Stimulated activated CD4-positive, alpha-beta T cell treated with anti-CD3 and anti-CD28 coated beads, Interleukin-1b, Interleukin-23, amount 100 ng/mL, for 1 hour (primary cell): ENCODE data around the gene CDC42.

ENCODE experiments used
- DNase-seq, 2 donors: peaks; one replicate each; pipeline ENCODE4 v3.0.0-alpha.2; 2020; ENCODE audit warnings: low read depth in 2 of 2

Gene CDC42

DNA sequence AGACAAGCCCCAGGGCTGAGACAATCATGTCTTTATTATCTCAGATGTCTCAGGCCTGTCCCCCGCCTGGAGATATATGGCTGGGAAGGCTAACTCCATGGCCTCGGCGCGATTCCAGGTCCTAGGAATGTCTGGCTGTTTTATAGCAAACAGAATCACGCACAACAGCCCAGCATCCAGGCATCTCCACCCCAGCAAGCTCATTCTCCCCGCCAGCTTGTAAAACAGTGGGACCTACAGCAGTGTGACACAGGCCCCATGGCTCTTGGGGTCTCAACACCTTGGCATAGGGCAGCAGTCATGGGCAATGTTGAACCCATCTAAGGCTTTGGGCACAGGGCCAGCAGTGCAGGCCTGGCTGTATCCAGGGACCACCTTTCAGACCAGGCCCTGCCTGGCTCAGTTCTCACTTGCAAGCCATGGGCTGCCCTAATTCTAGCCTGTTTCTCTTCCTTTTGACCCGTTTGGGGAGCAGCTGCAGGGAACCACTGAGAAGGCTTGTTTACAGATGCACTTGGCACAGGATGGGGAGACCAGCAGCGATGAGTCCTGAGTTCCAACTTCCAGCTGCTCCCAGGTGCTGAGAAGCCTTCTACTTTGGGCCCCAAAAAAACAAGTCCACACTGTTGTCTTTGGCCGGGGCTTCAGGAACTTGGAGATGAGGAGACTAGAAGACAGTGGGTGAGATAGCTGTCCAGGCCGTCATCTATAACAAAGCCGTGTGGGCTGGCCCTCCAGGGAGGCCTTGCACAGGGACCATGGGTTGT is 56.0 kb downstream of the CDC42 start:
- no peak for DNase-seq

- DNase-seq, result no peak
Observed at GRCh38 chr1:22110016-22110415, 57.5 kb downstream of the CDC42 start.

DNA sequence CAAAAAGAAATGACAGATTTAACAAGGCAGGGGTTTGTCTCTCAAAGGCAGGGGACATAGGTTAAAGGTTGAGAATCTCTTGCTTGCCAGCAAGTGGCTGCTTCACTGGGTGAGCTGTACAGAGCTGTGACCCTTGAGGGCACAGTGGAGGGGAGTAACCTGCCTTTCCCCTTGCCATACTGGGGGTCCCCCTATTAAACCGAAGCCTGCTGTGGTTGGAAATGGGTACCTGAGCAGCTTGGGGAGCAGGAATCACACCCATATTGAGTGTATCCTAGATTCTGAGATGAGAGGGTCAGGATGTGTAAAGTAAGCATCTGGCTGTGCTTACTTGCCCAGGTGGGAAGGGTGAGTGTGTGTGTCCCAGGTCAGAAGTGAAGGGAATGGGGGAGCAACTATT is 58.6 kb downstream of the CDC42 start:
- no peak for DNase-seq

DNA sequence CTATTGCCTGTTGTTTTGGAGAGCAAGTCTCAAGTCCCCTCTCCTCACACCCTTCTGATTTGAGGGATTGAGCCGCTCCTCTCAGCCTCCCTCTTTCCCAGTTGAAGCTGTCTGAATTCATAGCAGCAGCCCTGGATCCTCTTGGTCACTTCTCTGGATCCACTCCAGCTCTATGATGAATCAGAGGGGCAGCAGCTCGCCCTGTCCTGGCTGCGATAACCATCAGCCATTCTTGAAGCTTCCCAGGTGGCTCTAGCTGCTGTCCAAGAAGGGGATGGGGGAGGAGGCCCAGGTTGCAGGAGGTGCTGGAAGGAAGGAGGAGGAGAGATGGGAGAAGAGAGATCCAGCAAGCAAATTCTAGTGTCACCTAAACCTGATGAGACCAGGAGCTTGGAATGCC is 59.1 kb downstream of the CDC42 start:
- no peak for DNase-seq

GRCh38 chr1:22112554-22112953 is 60.0 kb downstream of the CDC42 start:
- DNase-seq, result no peak

- no peak for DNase-seq
Observed at GRCh38 chr1:22114083-22115012, 61.8 kb downstream of the CDC42 start.

DNA sequence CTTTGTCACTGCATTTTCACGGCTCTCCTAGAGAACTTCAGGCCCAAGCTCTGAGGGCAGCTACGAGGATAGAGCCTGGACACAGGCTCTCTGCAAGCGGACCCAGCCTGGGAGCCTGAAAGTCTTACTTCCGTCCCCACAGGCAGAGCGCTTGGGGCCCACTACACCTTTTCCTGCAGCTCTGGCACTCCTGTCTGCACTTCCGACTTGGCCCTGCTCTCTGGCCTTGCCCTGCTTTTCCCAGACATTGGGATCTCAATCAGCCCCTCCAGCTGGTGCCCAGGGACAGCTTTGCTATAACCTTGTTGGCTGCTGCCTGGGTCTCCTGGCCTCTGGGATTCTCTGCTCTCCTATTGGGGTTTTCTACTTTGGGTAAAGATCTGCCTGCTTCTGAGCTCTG is 62.8 kb downstream of the CDC42 start:
- no peak for DNase-seq

DNA sequence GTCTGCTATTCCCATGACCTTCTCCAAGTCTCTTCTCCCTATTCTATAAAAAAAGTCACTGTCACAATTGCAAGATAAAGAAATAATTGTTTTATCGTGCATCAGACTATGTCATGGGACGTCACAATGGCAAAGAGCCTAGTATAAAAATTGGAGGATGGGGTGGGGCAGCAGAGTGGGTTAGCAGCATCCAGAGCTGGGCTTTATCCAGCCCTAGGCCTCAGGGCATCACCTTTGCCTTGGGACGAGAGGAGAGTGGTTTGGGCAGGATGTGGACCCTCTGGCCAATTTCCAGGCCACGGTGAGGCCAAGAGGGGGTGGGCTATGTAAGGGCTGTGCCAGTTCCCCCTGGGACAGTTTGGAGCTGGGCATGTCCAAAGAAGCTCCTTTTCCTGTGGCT is 64.7 kb downstream of the CDC42 start:
- no peak for DNase-seq

- no peak for DNase-seq
Observed at GRCh38 chr1:22117851-22118250, 65.3 kb downstream of the CDC42 start.

- no peak for DNase-seq
Observed at GRCh38 chr1:22118291-22118992, 65.9 kb downstream of the CDC42 start.

GRCh38 chr1:22119626-22120468 is 67.3 kb downstream of the CDC42 start:
- DNase-seq, result no peak

DNA sequence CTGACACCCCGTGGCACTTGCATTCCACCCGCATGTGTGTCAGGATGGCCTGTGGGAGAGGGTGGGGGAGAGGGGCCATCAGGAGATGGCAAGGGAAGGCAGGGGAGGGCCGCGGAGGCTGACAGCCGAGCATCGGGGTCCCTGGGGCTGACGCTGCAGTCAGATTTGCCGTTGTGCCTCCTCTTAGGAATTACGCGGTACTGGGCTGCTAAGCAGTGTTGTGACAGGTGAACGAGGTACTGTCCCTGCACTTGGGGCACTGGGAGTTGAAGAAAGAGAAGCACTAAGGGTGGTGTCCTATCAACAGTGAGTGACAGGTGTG is 67.9 kb downstream of the CDC42 start:
- DNase-seq, result no peak

- no peak for DNase-seq
Observed at GRCh38 chr1:22121421-22121911, 69.0 kb downstream of the CDC42 start.

GRCh38 chr1:22122273-22123070 is 70.0 kb downstream of the CDC42 start:
- no peak for DNase-seq

- no peak for DNase-seq
Observed at GRCh38 chr1:22123071-22123390, 70.5 kb downstream of the CDC42 start.

- DNase-seq, result no peak
Observed at GRCh38 chr1:22123901-22124404, 71.4 kb downstream of the CDC42 start.

GRCh38 chr1:22124592-22125229 is 72.2 kb downstream of the CDC42 start:
- no peak for DNase-seq

DNA sequence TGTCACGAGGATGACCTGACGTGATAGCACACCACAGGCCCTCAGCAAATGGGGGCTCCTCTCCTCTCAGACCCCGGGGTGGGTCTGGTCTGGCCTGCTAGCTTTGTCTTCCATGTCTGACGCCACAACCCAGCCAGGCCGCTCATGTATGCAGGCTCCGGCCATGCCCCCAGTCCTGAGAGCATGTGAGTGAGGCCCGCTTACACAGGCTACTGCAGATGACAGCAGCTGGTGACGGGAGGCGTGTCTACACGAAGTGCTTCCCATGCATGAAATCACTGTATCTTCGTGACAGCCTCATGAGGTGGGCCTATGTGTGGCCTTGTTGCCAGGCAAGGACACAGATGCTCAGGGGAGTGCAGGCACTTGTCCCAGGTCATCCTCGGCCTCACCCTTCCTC is 74.0 kb downstream of the CDC42 start:
- no peak for DNase-seq

- DNase-seq, result no peak
Observed at GRCh38 chr1:22127248-22127647, 74.7 kb downstream of the CDC42 start.

GRCh38 chr1:22127731-22128130 is 75.2 kb downstream of the CDC42 start:
- no peak for DNase-seq
